Measurements from ENCODE around the gene CDCP1.
A peak's percentile ranks its signal among the peaks of the same experiment; 100 is the strongest.
"Not testable (repeated sequence)": the region's sequence is repeated elsewhere in the genome, so short reads cannot be mapped to it uniquely, and the experiment has no call there.

Gene CDCP1

GRCh38 chr3:45055032-45055410, 91.2 kb downstream of the CDCP1 start:
- TF ChIP-seq, protein P1, sequence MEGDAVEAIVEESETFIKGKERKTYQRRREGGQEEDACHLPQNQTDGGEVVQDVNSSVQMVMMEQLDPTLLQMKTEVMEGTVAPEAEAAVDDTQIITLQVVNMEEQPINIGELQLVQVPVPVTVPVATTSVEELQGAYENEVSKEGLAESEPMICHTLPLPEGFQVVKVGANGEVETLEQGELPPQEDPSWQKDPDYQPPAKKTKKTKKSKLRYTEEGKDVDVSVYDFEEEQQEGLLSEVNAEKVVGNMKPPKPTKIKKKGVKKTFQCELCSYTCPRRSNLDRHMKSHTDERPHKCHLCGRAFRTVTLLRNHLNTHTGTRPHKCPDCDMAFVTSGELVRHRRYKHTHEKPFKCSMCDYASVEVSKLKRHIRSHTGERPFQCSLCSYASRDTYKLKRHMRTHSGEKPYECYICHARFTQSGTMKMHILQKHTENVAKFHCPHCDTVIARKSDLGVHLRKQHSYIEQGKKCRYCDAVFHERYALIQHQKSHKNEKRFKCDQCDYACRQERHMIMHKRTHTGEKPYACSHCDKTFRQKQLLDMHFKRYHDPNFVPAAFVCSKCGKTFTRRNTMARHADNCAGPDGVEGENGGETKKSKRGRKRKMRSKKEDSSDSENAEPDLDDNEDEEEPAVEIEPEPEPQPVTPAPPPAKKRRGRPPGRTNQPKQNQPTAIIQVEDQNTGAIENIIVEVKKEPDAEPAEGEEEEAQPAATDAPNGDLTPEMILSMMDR (IDR thresholded peaks at IDR 0.05; ENCODE audit: low read depth, low read length), result no peak
- in situ Hi-C loops (cut with HindIII; ENCODE audit: low sequenced_read_pairs), result no loop called here
- DNase-seq (ENCODE audit: low read depth, low spot score), result peak; percentile 79
- H3K4me3 ChIP-seq (ENCODE audit: low read depth, low read length), result no peak overlapping the region

DNA sequence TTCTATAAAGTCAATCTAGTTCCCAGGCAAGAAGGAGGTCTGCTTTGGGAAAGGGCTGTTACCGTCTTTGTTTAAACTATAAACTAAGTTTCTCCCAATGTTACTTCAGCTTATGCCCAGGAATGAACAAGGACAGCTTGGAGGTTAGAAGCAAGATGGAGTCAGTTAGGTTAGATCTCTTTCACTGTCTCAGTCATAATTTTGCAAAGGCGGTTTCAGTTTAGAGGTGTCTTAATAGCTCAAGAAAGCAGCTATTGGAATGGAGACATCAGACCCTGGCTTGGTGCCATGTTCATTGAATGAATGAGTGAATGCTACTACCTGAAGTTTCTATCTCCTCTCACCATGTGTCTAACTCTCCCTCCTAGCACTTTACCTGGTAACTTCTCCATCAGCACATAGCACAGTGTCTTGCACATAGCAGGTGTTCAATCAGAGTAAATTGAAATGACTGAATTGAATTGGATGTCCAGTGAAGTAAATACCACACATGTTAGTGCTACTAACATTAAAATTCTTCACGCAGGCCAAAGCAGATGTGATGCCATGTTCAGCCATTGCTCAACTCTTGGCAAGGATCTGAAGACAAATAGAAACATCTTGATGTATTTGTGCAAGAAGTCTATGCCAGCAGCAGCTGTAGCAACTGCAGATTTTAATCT, 91.9 kb downstream of the CDCP1 start:
- no peak overlapping the region for H3K4me3 ChIP-seq (ENCODE audit: low read depth, low read length)
- in situ Hi-C loops (cut with HindIII; ENCODE audit: low sequenced_read_pairs), result no loop called here
- peak; percentile 78 for DNase-seq (ENCODE audit: low read depth, low spot score)
- TF ChIP-seq, protein P1 (IDR thresholded peaks at IDR 0.05; ENCODE audit: low read depth, low read length), result no peak

- DNase-seq (ENCODE audit: low read depth, low spot score); in situ Hi-C loops (cut with HindIII; ENCODE audit: low sequenced_read_pairs); H3K4me3 ChIP-seq (ENCODE audit: low read depth, low read length): not testable (repeated sequence)
Observed at GRCh38 chr3:45053805-45054195, 92.4 kb downstream of the CDCP1 start.

GRCh38 chr3:45051685-45052084, 94.5 kb downstream of the CDCP1 start:
- no peak for DNase-seq (ENCODE audit: low read depth, low spot score)
- TF ChIP-seq, protein P1 (IDR thresholded peaks at IDR 0.05; ENCODE audit: low read depth, low read length), result no peak
- no peak overlapping the region for H3K4me3 ChIP-seq (ENCODE audit: low read depth, low read length)
- in situ Hi-C loops (cut with HindIII; ENCODE audit: low sequenced_read_pairs), result no loop called here

GRCh38 chr3:45049807-45050206, 96.4 kb downstream of the CDCP1 start:
- no peak for DNase-seq (ENCODE audit: low read depth, low spot score)
- TF ChIP-seq, protein P1 (IDR thresholded peaks at IDR 0.05; ENCODE audit: low read depth, low read length), result no peak
- no peak overlapping the region for H3K4me3 ChIP-seq (ENCODE audit: low read depth, low read length)
- in situ Hi-C loops (cut with HindIII; ENCODE audit: low sequenced_read_pairs), result loop anchor here (25.0 kb wide), 1 partner anchor 462 kb away; no protein-coding TSS in a partner anchor

GRCh38 chr3:45048244-45048643, 97.9 kb downstream of the CDCP1 start:
- H3K4me3 ChIP-seq (ENCODE audit: low read depth, low read length), result no peak overlapping the region
- TF ChIP-seq, protein P1 (IDR thresholded peaks at IDR 0.05; ENCODE audit: low read depth, low read length), result no peak
- DNase-seq (ENCODE audit: low read depth, low spot score), result no peak
- in situ Hi-C loops (cut with HindIII; ENCODE audit: low sequenced_read_pairs), result loop anchor here (25.0 kb wide), 1 partner anchor 464 kb away; no protein-coding TSS in a partner anchor

DNA sequence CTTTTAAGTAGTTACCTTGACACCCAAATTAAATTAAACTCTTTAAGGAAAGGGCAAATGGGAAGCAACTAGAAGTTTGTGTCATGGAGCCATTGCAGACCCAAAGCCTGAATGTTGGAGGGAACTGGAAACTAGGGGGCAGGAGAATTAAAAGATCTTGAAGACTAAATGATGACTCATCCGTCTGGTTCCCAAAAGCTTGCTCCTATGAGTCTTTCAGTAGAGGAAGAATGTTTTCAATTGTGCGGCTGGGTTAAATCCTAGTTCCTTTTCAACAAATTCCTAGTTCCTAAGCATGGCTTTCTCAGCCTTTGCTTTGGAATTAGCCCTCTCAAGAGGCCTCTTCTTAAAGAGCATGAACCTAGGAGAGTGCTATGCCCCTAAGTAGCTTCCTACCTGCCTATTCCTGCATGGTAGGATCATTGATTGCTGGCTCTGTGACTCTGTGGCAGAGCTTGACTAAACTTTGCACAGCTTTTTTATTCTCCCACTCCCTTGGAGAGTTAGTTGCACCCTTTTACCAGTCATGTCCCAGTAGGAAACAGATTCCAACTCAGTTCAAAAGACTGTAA, 102.4 kb downstream of the CDCP1 start:
- TF ChIP-seq, protein P1 (IDR thresholded peaks at IDR 0.05; ENCODE audit: low read depth, low read length), result peak; percentile 44
- no peak overlapping the region for H3K4me3 ChIP-seq (ENCODE audit: low read depth, low read length)
- peak; percentile 89 for DNase-seq (ENCODE audit: low read depth, low spot score)
- in situ Hi-C loops (cut with HindIII; ENCODE audit: low sequenced_read_pairs), result loop anchor here (25.0 kb wide), 1 partner anchor 468 kb away; no protein-coding TSS in a partner anchor

Data from astrocyte of the spinal cord (primary cell).